ENCODE results near the gene SMS.

GRCh38 chrX:21986596-21986995 lies 46.1 kb downstream of the SMS start:
- TF ChIP-seq FOXA1 (IDR thresholded peaks at IDR 0.05) = no peak
- TF ChIP-seq TARDBP (IDR thresholded peaks at IDR 0.05) = no peak
- TF ChIP-seq BHLHE40 (IDR thresholded peaks at IDR 0.05; ENCODE audit: borderline replicate concordance) = no peak
- TF ChIP-seq SP1 (IDR thresholded peaks at IDR 0.05) = no peak
- TF ChIP-seq FOXK2 (IDR thresholded peaks at IDR 0.05) = no peak
